ENCODE results near the gene TBC1D17.

DNA sequence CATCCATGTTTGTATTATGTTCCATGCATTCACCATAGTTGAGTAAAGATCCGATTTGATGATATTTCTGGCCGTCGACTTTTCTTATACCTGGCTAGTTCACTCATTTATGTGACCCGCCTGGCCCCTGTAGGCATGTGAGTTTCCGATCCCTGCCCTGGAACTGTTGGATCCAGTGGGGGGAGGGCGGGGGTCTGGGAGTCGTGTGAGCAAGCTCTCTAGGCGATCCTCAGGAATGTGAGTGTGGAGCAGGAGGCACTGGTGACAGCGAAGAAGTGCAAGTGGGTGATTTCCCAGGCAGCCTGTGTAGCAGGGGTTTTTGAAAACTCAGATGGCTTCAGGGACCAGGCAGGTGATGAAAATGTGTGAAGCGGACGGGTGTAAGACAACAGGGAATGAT is 37.2 kb upstream of the TBC1D17 start:
- TF ChIP-seq, protein P1, sequence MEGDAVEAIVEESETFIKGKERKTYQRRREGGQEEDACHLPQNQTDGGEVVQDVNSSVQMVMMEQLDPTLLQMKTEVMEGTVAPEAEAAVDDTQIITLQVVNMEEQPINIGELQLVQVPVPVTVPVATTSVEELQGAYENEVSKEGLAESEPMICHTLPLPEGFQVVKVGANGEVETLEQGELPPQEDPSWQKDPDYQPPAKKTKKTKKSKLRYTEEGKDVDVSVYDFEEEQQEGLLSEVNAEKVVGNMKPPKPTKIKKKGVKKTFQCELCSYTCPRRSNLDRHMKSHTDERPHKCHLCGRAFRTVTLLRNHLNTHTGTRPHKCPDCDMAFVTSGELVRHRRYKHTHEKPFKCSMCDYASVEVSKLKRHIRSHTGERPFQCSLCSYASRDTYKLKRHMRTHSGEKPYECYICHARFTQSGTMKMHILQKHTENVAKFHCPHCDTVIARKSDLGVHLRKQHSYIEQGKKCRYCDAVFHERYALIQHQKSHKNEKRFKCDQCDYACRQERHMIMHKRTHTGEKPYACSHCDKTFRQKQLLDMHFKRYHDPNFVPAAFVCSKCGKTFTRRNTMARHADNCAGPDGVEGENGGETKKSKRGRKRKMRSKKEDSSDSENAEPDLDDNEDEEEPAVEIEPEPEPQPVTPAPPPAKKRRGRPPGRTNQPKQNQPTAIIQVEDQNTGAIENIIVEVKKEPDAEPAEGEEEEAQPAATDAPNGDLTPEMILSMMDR (IDR thresholded peaks at IDR 0.05; ENCODE audit: insufficient read depth, low read depth, low read length) = no peak
- no peak for TF ChIP-seq EZH2 (IDR thresholded peaks at IDR 0.05; ENCODE audit: insufficient read depth, low read length)
